ENCODE measurements around the gene GZMA.
A peak's percentile ranks its signal among the peaks of the same experiment; 100 is the strongest.
"Not testable (repeated sequence)": the region's sequence is repeated elsewhere in the genome, so short reads cannot be mapped to it uniquely, and the experiment has no call there.

The GZMA gene

GRCh38 chr5:55102348-55102747 lies at the start of gene GZMA:
Gene GZMA (plus strand): TSS chr5:55102646. CDS start chr5:55102683, 37 bp downstream.
- DNase-seq, result no peak

DNA sequence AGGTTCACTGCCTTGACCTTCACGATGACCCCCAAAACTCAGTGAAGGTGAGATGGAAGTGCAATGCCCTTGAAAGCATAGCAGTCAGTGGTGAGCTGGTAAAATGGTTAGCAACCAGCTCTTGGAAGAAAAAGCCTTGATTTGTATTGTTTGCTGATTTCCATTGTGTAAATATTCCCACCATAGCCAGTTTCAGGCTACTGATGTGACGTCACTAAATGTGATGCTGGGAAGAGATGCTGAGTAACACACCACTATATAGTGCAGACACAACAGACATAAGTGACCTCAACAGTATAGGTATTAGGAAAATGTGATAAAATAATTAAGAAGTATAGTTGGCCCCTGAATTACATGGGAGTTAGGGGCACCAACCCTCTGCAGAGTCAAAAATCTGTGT lies 47.3 kb upstream of the GZMA start:
- no peak for DNase-seq

DNA sequence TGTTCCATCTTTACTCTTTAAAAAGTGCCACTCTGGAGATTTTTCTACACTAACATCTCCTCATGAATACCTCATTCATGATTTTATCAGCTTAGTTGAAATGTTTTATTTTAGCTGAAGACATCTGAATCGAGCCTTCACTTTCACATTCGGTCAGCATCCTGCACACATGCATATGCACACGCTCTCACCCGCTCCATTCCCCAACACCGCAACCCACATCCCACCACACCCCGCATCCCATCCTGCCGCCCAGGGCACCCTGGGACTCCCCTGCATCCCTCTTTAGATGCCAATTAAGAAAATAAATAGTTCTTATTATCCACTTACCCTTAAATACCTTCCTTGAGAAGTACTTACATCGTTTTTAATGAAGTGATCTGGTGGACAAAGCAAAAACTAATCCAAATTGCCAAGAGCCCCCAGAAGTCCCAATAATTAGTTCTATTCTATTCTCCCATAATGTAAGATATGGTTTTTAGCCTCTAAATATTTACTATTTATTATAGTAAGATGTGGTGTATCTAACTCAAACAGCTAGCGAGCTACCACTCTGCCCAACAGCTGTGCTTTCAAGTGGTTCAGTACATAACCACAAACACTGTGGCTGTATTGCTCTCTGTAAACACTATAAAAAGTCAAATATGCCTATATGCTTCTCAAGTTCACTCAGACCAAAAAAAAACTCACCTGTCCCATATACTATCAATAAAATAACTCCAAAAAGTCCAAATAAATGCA lies 40.2 kb upstream of the GZMA start:
- peak; percentile 34 for DNase-seq

DNA sequence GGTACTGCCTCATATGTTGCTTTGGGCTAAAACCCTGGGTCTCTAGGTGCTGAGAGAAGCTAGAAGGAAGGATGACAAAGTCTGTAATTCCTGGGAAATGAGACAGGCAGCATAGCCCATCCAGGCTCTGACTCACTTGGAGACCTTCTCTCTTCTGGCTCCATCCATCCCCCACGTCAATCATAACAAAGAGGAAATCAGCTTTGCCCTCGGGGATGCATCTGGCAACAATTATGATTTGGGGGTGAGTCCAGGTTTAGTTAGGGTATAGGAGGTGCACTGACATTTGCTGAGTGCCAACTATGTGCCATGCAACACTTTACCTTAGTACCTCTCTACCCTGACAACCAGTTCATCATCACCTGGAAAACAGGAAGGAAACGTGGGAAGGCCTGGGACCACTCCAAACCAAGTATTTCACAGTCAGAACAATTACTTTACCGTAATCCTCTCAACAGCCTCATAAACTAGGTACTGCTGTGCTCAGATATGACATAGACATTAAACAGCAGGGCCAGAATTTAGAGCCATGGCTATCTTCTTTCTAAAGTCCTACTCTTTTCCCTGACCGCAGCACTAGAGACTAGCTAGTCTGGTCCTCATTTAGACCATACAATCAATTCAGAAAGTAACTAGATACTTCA lies 39.1 kb upstream of the GZMA start:
- no peak for DNase-seq

DNA sequence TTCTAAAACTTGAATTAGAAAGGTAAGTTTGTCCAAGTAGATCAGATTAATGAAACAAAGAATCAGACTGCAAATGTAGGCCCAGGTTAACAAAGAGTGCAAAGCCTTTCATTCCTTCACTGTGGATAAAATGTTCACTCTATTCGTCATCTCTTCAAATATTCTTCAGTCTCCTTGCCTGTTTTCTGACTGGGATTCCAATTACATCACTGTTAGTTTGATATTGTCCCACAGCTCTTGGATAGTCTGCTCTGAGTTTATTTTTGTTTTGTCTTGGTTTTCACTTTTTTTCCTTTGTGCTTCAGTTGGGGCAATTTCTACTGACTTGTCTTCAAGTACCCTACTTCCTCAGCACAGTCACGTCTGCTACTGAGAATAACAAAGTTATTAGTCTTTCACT lies 38.5 kb upstream of the GZMA start:
- no peak for DNase-seq

DNA sequence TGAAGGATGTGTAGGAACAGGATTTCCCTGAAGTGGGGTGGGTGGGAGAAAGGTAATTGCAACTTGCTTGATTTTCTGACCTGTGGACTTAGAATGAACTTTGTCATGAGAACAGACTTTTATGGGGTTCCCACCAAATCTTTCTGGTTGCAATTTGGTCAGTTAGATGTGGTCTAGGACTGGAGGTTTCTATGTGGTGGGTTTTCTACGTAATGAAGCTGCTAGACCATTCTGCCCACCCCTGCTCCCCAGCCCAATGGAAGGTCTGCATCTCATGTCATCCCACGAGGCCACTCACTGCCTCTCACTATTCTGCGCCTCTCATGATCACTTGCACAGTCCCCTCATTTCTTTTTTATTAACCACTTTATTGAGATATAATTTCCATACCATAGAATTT lies 37.9 kb upstream of the GZMA start:
- no peak for DNase-seq

- no peak for DNase-seq
These were observed 36.2 kb upstream of the GZMA start for GRCh38 chr5:55066277-55066676.

DNA sequence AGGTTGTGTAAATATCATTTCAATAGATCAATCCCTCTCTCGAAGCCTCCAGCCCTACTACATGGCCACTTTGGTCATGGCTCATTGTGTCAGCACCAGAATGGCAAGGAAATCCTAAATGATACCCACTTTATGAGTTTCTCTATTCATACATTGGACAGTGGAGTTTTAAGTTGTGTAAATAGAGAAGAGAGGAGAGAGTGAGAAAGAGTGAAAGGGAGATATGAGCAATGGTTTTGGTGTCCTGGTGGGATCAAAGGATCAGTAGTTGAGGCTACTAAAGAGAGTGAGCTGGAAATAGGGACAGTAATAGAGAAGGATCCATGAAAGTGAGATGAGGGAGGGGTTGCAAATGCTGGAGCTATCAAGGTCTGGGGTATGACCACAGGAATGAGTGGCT lies 31.5 kb upstream of the GZMA start:
- no peak for DNase-seq

DNA sequence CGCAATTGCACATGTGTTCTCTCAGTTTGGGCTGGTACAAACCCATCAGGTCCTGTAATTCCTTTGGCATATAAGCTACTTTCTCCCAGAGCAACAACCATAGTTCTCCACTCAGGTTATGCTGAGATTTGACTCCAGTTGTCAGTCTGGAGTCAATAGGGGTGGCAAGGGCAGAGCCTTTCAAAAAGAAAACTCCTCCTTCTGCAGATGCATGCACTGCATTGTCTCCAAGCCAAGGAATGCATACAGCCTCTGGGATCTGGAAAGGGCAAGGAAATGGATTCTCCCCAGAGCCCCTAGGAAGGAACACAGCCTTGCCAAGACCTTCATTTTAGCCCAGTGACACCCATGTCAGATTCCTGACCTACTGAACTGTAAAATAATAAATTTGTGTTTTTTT lies 31.0 kb upstream of the GZMA start:
- no peak for DNase-seq

- no peak for DNase-seq
These were observed 29.8 kb upstream of the GZMA start for GRCh38 chr5:55072666-55073065.

DNA sequence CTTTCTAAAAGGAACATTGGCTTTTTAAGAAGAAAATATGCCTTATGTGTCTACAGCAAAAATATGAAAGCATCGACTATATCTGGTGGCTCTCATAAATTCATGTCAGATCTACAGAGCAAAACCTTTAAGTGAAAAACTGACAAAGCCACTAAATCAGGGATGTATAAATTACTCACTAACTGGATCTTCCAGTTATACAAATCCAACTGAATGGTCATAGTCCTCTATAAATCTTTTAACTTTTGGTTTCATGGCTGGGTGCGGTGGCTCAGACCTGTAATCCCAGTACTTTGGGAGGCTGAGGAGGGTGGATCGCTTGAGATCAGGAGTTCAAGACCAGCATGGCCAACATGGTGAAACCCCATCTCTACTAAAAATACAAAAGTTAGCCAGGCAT lies 29.2 kb upstream of the GZMA start:
- DNase-seq, result no peak

DNA sequence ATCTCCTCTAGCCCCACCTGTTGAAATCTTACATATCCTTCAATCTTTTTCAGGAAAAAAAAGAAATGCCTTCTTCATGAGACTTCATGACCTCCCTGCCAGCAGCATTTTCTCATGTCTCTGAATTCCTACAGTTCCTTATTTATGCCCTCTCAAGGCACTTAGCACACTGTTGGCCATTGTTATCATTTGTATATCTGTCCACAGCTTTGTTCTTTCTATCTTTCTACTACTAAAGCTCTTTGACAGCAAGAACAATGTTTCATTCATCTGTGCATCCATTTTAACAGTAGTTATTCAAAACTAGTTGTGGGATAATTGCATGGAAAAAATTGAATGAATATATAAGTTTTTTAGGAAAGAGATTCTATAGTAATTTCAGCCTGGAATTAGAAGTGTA lies 20.9 kb upstream of the GZMA start:
- DNase-seq, result no peak

DNA sequence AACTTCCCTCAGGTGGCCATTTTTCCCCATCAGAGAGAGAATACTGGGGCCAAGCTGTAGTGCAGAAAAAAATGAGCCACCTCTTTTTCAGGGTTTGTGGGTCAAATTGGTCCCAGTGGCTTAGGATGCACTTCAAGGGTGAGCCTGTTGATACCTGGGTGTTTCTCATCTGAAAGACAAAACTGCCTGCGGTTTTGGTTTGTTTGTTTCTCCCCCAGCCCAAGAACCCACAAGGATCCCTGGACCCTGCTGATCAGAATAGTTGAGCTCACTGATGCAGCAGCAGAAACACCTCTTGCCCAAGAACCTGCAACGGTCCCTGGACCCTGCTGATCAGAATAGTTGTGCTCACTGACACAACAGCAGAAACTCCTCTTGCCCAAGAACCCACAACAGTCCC lies 13.1 kb upstream of the GZMA start:
- DNase-seq, result not testable (repeated sequence)

GRCh38 chr5:55091011-55091410 lies 11.4 kb upstream of the GZMA start:
- not testable (repeated sequence) for DNase-seq

- DNase-seq, result no peak
These were observed 6.3 kb upstream of the GZMA start for GRCh38 chr5:55096182-55096581.

GRCh38 chr5:55096861-55097260 lies 5.6 kb upstream of the GZMA start:
- peak; percentile 40 for DNase-seq

- DNase-seq, result not testable (repeated sequence)
These were observed 1.3 kb upstream of the GZMA start for GRCh38 chr5:55101148-55101547.

GRCh38 chr5:55101556-55102276 lies 730 bp upstream of the GZMA start:
- no peak for DNase-seq

- no peak for DNase-seq
These were observed 1.8 kb downstream of the GZMA start for GRCh38 chr5:55104036-55104772.

GRCh38 chr5:55104946-55105701 lies 2.7 kb downstream of the GZMA start:
- DNase-seq, result no peak

GRCh38 chr5:55105976-55106375 lies 3.5 kb downstream of the GZMA start:
- not testable (repeated sequence) for DNase-seq

GRCh38 chr5:55108661-55109060 lies 6.2 kb downstream of the GZMA start:
- no peak for DNase-seq

- DNase-seq, result no peak
These were observed 7.8 kb downstream of the GZMA start for GRCh38 chr5:55110217-55110616.

Measured in CD4-positive, alpha-beta T cell treated with Interleukin-15 for 1 hour (primary cell).